GM19099 (cell line): ENCODE results near the gene TP53I11.

Experiments used
- POLR2A ChIP-seq: IDR thresholded peaks from 3 replicates; pipeline ENCODE4 v1.6.1; 2011; ENCODE audit warnings: low read depth; ENCODE audit not compliant: insufficient read length; ENCODE audit errors: extremely low read depth

Gene TP53I11

DNA sequence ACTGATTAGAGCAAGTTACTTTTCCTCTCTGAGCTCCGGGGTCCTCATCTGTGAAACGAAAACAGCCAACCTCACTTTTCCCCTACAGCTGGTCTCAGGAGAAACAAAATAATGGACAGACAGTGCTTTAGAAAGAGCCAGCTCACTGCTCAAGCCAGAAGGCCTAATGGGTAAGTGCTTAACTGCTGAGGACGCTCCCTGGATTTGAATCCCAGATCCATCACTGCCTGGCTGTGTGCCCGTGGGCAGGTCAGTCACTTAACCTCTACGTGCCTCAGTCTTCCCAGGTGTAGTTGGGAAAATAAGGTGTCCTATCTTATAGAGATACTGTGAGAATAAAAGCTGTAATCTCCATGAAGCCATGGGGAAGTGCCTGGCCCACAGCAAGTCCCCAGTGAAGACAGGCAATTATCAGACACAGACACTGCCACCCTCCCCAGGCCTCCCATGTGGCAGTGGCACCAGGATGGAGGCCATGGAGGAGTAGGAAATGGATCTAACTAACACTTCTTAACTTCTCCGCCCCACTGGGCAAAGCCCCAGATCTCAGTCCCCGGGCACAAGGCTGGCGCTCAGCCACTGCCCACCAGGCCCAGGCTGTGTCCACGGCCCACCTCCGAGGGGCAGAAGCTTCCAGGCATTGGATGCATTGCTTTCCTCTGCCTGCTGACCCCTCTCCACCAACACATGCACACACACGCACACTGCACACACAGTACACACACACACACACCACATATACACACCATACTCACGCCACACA lies 9.2 kb downstream of the TP53I11 start:
- TF ChIP-seq POLR2A, result no peak

DNA sequence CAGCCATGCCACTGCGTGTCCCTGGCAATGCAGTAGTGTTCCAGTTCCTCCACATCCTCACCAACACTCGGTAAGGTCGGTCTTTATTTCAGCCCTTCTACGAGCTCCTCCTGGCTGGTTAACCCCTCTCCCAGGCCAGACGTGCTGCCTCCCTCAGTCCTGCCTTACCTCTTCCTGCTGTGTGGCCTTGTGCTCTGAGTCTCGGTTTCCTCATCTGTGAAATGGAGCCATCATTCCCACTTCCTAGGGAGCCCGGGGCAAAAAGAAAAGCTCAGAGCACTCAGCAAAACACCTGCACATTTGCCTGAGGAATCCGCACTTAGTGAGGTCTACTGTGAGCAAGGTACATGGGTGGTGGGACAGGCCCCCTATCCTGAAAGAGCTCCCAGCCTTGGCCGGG lies 9.8 kb downstream of the TP53I11 start:
- TF ChIP-seq POLR2A, result no peak

- TF ChIP-seq POLR2A, result no peak
Measured at GRCh38 chr11:44940404-44940803, 10.3 kb downstream of the TP53I11 start.

DNA sequence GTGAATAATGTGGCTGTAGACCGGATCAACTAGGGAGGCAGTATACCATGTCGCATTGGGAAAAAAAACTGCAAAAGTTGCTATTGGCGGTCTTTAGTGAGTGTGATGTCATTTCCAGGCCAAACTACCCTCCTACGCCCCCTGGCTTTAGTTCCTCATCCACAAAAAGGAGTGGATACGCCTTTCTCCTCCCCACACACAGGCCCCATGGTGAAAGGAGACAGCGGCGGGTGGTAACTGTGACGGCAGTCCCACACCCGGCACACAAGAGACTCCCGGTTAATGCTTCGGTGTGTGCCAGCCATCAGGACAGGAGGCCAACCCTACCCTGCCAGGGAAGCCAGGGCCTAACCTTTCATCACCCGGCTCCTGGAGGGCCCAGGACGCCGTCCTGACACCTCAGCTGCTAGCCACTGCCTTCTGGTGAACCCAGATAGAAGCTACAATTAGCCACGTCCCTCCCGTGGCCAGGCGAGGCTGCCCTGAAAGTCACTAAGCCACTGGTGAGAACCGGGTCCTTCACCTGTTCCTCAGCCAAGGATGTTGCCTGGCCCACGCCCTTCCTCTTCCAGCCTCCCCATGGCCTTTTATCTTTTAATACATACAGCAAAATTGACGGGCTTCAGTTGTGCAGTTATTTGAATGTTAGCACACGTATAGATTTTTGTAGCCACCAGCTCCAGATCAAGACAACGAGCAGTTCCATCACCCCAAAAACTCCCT lies 10.8 kb downstream of the TP53I11 start:
- no peak for TF ChIP-seq POLR2A

GRCh38 chr11:44938066-44938691 lies 12.5 kb downstream of the TP53I11 start:
- TF ChIP-seq POLR2A, result no peak

- no peak for TF ChIP-seq POLR2A
Measured at GRCh38 chr11:44936951-44937543, 13.6 kb downstream of the TP53I11 start.

DNA sequence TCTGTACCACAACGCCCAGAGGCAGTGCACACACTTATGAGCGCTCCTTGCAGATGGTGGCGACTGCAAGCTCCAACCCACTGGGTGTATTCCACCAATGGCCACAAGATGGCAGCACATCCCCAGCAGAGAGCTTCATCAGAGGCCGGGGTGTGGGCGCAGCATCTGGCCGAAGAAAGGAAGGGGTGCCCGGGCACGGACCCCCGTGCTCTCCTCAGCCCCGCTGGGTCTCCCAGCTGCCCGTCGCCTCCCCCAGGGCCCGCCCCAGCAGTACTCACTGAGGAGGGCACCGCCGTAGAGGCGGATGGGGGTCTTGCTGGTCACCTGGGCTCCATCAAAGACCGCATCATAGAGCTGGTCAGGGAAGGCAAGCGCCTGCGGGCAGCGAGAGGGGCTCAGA lies 14.2 kb downstream of the TP53I11 start:
- TF ChIP-seq POLR2A, result no peak

GRCh38 chr11:44934735-44935250 lies 15.9 kb downstream of the TP53I11 start:
- TF ChIP-seq POLR2A, result no peak

DNA sequence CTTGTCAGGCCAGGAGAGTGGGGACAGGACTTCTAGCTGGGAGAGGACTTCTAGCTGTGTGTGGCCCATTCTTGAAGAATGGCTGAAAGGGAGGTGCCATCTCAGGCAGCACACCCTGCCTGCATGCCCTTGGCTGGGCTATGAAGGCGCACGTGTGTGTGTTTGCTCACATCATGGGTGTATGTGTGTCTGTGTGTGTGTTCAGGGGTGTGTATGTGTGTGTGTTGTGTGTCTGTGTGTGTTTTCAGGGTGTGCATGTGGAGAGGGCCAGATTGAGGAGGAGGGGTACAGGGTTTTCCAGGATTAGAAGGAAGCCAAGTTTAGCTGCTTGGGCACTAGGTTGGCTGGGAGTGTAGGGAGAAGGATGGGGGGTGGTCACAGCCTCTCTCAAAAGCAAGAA lies 16.6 kb downstream of the TP53I11 start:
- TF ChIP-seq POLR2A, result no peak

DNA sequence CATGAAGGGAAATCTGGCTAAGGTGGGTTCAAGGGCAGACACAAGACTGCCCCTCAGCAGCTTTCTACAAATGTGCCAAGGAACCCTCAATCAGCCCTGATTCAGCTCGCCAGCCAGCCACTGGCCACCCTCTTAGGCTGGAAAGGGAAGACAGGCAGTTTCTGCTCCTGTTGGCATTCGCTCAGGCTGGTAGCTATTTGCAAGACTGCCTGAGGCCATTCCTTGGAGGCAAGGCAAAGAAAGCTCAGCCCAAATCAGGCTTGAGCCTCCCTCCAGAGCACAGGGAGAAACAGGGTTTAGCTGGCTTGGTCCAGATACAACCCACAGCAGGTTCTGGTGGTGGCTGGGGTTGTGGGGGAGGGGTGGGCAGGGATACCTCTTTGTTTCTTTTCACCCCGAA lies 19.2 kb downstream of the TP53I11 start:
- TF ChIP-seq POLR2A, result no peak

- no peak for TF ChIP-seq POLR2A
Measured at GRCh38 chr11:44930588-44931302, 19.9 kb downstream of the TP53I11 start.

- no peak for TF ChIP-seq POLR2A
Measured at GRCh38 chr11:44928816-44929215, 21.9 kb downstream of the TP53I11 start.

GRCh38 chr11:44928144-44928543 lies 22.5 kb downstream of the TP53I11 start:
- TF ChIP-seq POLR2A, result no peak

GRCh38 chr11:44927174-44927661 lies 23.5 kb downstream of the TP53I11 start:
- TF ChIP-seq POLR2A, result no peak
